ENCODE results near the gene ARHGAP26. TPM values are rescaled to one million over a fixed set of nuclear protein-coding genes. Genes with fewer than 3 reads are reported as not detected.

Gene ARHGAP26
- total RNA-seq, 4 donors from 2014 or later = 61.0 to 76.7 (median 61.2) TPM

DNA sequence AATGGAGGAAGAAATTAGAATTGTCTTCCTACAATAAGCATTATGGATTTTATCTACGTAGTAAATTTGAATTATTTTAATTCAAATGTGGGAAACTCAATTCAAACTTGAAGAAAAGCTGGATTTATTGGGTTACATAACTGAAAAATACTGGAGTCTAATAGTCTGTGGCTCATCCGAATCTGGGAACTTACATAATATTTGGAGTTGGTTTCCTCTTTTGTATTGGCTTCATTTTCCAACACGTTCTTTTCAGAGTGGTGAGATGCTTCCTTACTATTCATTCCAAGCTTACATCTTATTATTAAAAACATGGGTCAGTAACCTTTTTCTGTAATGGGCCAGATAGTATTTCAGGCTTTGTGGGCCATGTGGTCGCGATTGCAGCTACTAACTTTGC, 164.8 kb downstream of the ARHGAP26 start:
- in situ Hi-C loops (cut with MboI; ENCODE audit: low pct_ligation_motif_present in 1 of 4, low pct_unique_long_range_greater_than_20kb in 1 of 4, low sequenced_read_pairs in 3 of 4) = no loop called here
- no peaks in the 10 kb centered on the region for H3K27me3 ChIP-seq
- H3K36me3 ChIP-seq = peaks cover 0 to 3% (median 0%) of the 10 kb centered on the region in 4 donors
- H3K4me3 ChIP-seq = no peak overlapping the region
- H3K4me1 ChIP-seq = peaks cover 0 to 9% (median 6%) of the 10 kb centered on the region in 4 donors
- H3K27ac ChIP-seq = no peak overlapping the region
- TF ChIP-seq EP300 (IDR thresholded peaks at IDR 0.05; ENCODE audit: low read depth) = no peak
- TF ChIP-seq, protein P1, sequence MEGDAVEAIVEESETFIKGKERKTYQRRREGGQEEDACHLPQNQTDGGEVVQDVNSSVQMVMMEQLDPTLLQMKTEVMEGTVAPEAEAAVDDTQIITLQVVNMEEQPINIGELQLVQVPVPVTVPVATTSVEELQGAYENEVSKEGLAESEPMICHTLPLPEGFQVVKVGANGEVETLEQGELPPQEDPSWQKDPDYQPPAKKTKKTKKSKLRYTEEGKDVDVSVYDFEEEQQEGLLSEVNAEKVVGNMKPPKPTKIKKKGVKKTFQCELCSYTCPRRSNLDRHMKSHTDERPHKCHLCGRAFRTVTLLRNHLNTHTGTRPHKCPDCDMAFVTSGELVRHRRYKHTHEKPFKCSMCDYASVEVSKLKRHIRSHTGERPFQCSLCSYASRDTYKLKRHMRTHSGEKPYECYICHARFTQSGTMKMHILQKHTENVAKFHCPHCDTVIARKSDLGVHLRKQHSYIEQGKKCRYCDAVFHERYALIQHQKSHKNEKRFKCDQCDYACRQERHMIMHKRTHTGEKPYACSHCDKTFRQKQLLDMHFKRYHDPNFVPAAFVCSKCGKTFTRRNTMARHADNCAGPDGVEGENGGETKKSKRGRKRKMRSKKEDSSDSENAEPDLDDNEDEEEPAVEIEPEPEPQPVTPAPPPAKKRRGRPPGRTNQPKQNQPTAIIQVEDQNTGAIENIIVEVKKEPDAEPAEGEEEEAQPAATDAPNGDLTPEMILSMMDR (IDR thresholded peaks at IDR 0.05) = no peak
- TF ChIP-seq POLR2AphosphoS5 (IDR thresholded peaks at IDR 0.05) = no peak
- no peak for TF ChIP-seq POLR2A (IDR thresholded peaks at IDR 0.05)
- WGBS, 2 donors (ENCODE audit: low coverage in 1 of 2) = 83 to 86% methylated on average over 5 of the region's 5 CpGs
- DNase-seq = no peak
- intact Hi-C loops (cut with DNase I; ENCODE audit: low total_unique reads) = no loop called here
- H3K9me3 ChIP-seq = no peaks in the 10 kb centered on the region

GRCh38 chr5:142937374-142937773, 167.2 kb downstream of the ARHGAP26 start:
- intact Hi-C loops (cut with DNase I; ENCODE audit: low total_unique reads) = no loop called here
- Histone ChIP-seq H3K27me3 (no peaks in the 10 kb centered on the region), H3K27ac (no peak overlapping the region), H3K36me3 (peaks cover 0 to 3% (median 0%) of the 10 kb centered on the region in 4 donors), H3K4me3 (no peak overlapping the region), H3K4me1 (peaks cover 0 to 9% (median 6%) of the 10 kb centered on the region in 4 donors), H3K9me3 (no peaks in the 10 kb centered on the region)
- TF ChIP-seq, protein P1 (IDR thresholded peaks at IDR 0.05) = no peak
- no peak for TF ChIP-seq POLR2A (IDR thresholded peaks at IDR 0.05)
- TF ChIP-seq EP300 (IDR thresholded peaks at IDR 0.05; ENCODE audit: low read depth) = no peak
- no peak for TF ChIP-seq POLR2AphosphoS5 (IDR thresholded peaks at IDR 0.05)
- in situ Hi-C loops (cut with MboI; ENCODE audit: low pct_ligation_motif_present in 1 of 4, low pct_unique_long_range_greater_than_20kb in 1 of 4, low sequenced_read_pairs in 3 of 4) = no loop called here
- 76 to 79% methylated on average over 4 of the region's 4 CpGs for WGBS, 2 donors (ENCODE audit: low coverage in 1 of 2)
- DNase-seq = no peak

GRCh38 chr5:142938266-142938880, 168.2 kb downstream of the ARHGAP26 start:
- no peak for DNase-seq
- intact Hi-C loops (cut with DNase I; ENCODE audit: low total_unique reads) = no loop called here
- TF ChIP-seq POLR2AphosphoS5 (IDR thresholded peaks at IDR 0.05) (no peak), EP300 (IDR thresholded peaks at IDR 0.05; ENCODE audit: low read depth) (no peak), POLR2A (IDR thresholded peaks at IDR 0.05) (no peak)
- TF ChIP-seq, protein P1 (IDR thresholded peaks at IDR 0.05) = no peak
- H3K4me3 ChIP-seq = no peak overlapping the region
- H3K27me3 ChIP-seq = no peaks in the 10 kb centered on the region
- no peak overlapping the region for H3K27ac ChIP-seq
- no peaks in the 10 kb centered on the region for H3K9me3 ChIP-seq
- peaks cover 0 to 9% (median 6%) of the 10 kb centered on the region in 4 donors for H3K4me1 ChIP-seq
- H3K36me3 ChIP-seq = no peaks in the 10 kb centered on the region
- 74 to 84% methylated on average over 4 of the region's 4 CpGs for WGBS, 2 donors (ENCODE audit: low coverage in 1 of 2)
- in situ Hi-C loops (cut with MboI; ENCODE audit: low pct_ligation_motif_present in 1 of 4, low pct_unique_long_range_greater_than_20kb in 1 of 4, low sequenced_read_pairs in 3 of 4) = no loop called here

- H3K36me3 ChIP-seq = no peaks in the 10 kb centered on the region
- no peak overlapping the region for H3K27ac ChIP-seq
- H3K4me3 ChIP-seq = no peak overlapping the region
- in situ Hi-C loops (cut with MboI; ENCODE audit: low pct_ligation_motif_present in 1 of 4, low pct_unique_long_range_greater_than_20kb in 1 of 4, low sequenced_read_pairs in 3 of 4) = no loop called here
- intact Hi-C loops (cut with DNase I; ENCODE audit: low total_unique reads) = no loop called here
- peaks cover 0 to 9% (median 6%) of the 10 kb centered on the region in 4 donors for H3K4me1 ChIP-seq
- no peak for TF ChIP-seq POLR2AphosphoS5 (IDR thresholded peaks at IDR 0.05)
- no peak for TF ChIP-seq EP300 (IDR thresholded peaks at IDR 0.05; ENCODE audit: low read depth)
- no peak for TF ChIP-seq POLR2A (IDR thresholded peaks at IDR 0.05)
- TF ChIP-seq, protein P1 (IDR thresholded peaks at IDR 0.05) = no peak
- no peaks in the 10 kb centered on the region for H3K27me3 ChIP-seq
- WGBS, 2 donors (ENCODE audit: low coverage in 1 of 2) = 85 to 88% methylated on average over 3 of the region's 3 CpGs
- no peaks in the 10 kb centered on the region for H3K9me3 ChIP-seq
- DNase-seq = no peak
Observed at GRCh38 chr5:142939006-142939405, 168.8 kb downstream of the ARHGAP26 start.
